ENCODE data around the gene ZNF318. TPM values are rescaled to one million over a fixed set of nuclear protein-coding genes. Genes with fewer than 3 reads are reported as not detected.
"Not testable (repeated sequence)": the region's sequence is repeated elsewhere in the genome, so short reads cannot be mapped to it uniquely, and the experiment has no call there.

ZNF318 gene
- total RNA-seq, 6 experiments from 2014 or later: 8.8 to 13.3 (median 9.1) TPM

GRCh38 chr6:43359381-43359780 lies 10.1 kb downstream of the ZNF318 start:
- peaks cover 0 to 63% (median 20%) of the 10 kb centered on the region in 4 donors for H3K36me3 ChIP-seq
- TF ChIP-seq CTCF (IDR thresholded peaks at IDR 0.05) (no peak), POLR2A (IDR thresholded peaks at IDR 0.05) (no peak)

DNA sequence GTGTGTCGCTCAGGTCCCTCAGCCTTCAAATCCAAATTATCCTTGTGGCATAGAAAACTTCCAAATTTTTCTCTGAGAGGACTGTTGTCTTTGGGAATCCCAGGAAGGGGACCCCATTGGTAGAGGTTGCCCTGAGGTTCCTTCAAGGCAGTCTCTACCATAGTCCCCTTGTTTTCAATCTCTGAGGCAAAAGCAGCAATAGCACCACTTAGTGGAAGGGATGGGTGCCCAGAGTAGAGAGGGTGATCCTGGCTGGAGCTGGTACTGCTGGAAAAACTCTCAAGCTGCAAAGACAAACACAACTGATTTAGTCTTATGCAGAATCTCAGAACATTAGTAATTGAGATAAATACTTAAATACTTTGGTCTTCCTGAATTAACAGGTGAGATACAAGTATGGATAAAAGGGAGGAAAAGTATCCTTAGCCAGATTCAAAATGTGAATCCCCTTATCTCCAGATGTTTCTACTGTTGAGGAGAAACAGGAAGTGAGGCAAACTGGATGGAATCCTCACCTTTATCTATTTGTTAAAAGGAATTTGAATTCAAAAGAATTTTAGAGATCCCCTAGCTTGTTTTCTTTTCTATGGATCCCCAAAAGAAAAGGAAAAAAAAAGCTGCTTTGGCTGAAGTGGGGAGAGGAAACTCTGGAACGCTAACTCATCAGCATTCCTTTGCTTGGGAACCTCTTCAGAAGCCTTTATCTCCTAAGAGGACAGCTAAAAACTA lies 13.4 kb downstream of the ZNF318 start:
- Histone ChIP-seq H3K36me3 (peaks cover 0 to 52% (median 22%) of the 10 kb centered on the region in 4 donors), H3K9me3 (no peaks in the 10 kb centered on the region), H3K4me1 (peaks cover 0 to 5% (median 0%) of the 10 kb centered on the region in 4 donors), H3K27me3 (no peaks in the 10 kb centered on the region), H3K4me3 (no peak overlapping the region), H3K27ac (no peak overlapping the region)
- 61% methylated on average over 2 of the region's 2 CpGs for WGBS (ENCODE audit: insufficient coverage, low coverage, low lambda C conversion rate, missing lambda C conversion rate)
- ATAC-seq (peak; percentile 66 to 85 (median 74)), DNase-seq (no peak)
- TF ChIP-seq POLR2A (IDR thresholded peaks at IDR 0.05) (no peak), CTCF (IDR thresholded peaks at IDR 0.05) (peak; percentile 40 to 60 (median 47))
- intact Hi-C loops (cut with DNase I): loop anchor here in 1 of 2 donors (10.0 kb wide), 1 partner anchor 91 kb away; no protein-coding TSS in a partner anchor

More at GRCh38 chr6:43359381-43359780, 10.1 kb downstream of the ZNF318 start:
- H3K9me3 ChIP-seq: no peaks in the 10 kb centered on the region
- intact Hi-C loops (cut with DNase I): loop anchor here in 1 of 2 donors (10.0 kb wide), 1 partner anchor 95 kb away; no protein-coding TSS in a partner anchor
- H3K4me3 ChIP-seq: no peak overlapping the region
- ATAC-seq (no peak), DNase-seq (no peak)
- no peaks in the 10 kb centered on the region for H3K27me3 ChIP-seq
- peaks cover 0 to 5% (median 0%) of the 10 kb centered on the region in 4 donors for H3K4me1 ChIP-seq
- no peak overlapping the region for H3K27ac ChIP-seq

GRCh38 chr6:43351951-43352350 lies 17.5 kb downstream of the ZNF318 start:
- H3K4me3 ChIP-seq, ATAC-seq, H3K27me3 ChIP-seq, H3K9me3 ChIP-seq, DNase-seq, H3K27ac ChIP-seq, H3K4me1 ChIP-seq: not testable (repeated sequence)
- intact Hi-C loops (cut with DNase I): loop anchor here in 1 of 2 donors (10.0 kb wide), 1 partner anchor 87 kb away; no protein-coding TSS in a partner anchor
- WGBS (ENCODE audit: insufficient coverage, low coverage, low lambda C conversion rate, missing lambda C conversion rate): 93% methylated on average over 4 of the region's 5 CpGs
- peaks cover 3 to 55% (median 23%) of the 10 kb centered on the region in 4 donors for H3K36me3 ChIP-seq

GRCh38 chr6:43347444-43347843 lies 22.0 kb downstream of the ZNF318 start:
- H3K9me3 ChIP-seq: no peaks in the 10 kb centered on the region
- WGBS (ENCODE audit: insufficient coverage, low coverage, low lambda C conversion rate, missing lambda C conversion rate): 94% methylated on average over 3 of the region's 3 CpGs

More at GRCh38 chr6:43347444-43347843, 22.0 kb downstream of the ZNF318 start:
- no peak for ATAC-seq
- intact Hi-C loops (cut with DNase I): no loop called here
- Histone ChIP-seq H3K4me3 (no peak overlapping the region), H3K36me3 (peaks cover 3 to 40% (median 12%) of the 10 kb centered on the region in 4 donors), H3K27ac (no peak overlapping the region), H3K4me1 (no peaks in the 10 kb centered on the region), H3K27me3 (no peaks in the 10 kb centered on the region)
- TF ChIP-seq CTCF (IDR thresholded peaks at IDR 0.05) (no peak), POLR2A (IDR thresholded peaks at IDR 0.05) (no peak)
- DNase-seq: no peak
